ENCODE results near the gene NUDT16L1. TPM values are rescaled to one million over a fixed set of nuclear protein-coding genes. Genes with fewer than 3 reads are reported as not detected.

The NUDT16L1 gene
- total RNA-seq, 5 donors from 2014 or later (not counting 1 experiment from before 2014, with no cell fraction given): 53.3 to 64.0 (median 62.2) TPM

DNA sequence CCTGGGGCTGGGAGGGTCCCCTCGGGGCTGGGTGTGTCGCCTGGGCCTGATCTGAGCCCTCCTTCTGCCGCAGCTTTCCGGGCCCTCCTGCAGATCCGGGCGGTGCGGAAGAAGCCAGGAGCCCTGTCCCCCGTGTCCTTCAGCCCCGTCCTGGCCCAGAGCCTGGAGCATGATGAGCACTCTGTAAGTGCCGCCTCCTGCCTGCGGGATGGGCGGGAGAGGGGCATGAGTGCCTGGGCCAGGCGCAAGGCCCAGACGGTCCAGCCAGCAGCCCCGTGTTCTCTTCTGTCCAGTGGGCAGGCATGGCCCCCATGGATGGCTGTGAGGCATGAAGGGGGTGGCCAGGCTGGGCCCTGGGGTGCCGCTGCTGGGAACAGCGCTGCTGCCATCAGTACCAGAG lies 16.0 kb upstream of the NUDT16L1 start:
- peaks cover 7% of the 10 kb centered on the region for H3K36me3 Mint-ChIP-seq
- no peaks in the 10 kb centered on the region for H3K27me3 ChIP-seq (replicated peaks in 1 of 2; ENCODE audit: control insufficient read depth in 2 of 2, extremely low read depth in 1 of 2, insufficient read depth in 2 of 2, low read length in 1 of 2)
- peaks cover 30 to 40% (median 30%) of the 10 kb centered on the region in 3 donors for H3K4me1 Mint-ChIP-seq
- H3K27me3 Mint-ChIP-seq: no peaks in the 10 kb centered on the region
- peak overlapping the region in 1 of 2 donors; percentile 97 for H3K27ac Mint-ChIP-seq
- H3K4me1 ChIP-seq (ENCODE audit: control insufficient read depth in 1 of 2, extremely low read depth in 1 of 2, insufficient read depth in 2 of 2, low read length in 2 of 2): peaks cover 7 to 50% of the 10 kb centered on the region in 2 experiments
- 97% methylated on average over 14 of the region's 17 CpGs for WGBS (ENCODE audit: insufficient coverage)
- DNase-seq: no peak
- peak overlapping the region; percentile 89 for H3K27ac ChIP-seq (ENCODE audit: low read length)
- no peaks in the 10 kb centered on the region for H3K9me3 ChIP-seq
- no peak for ATAC-seq (replicated peaks in 1 of 4)
- H3K4me3 ChIP-seq (ENCODE audit: control insufficient read depth in 1 of 2, extremely low read depth in 1 of 2, low read length in 1 of 2): no peak overlapping the region
- peaks cover 10 to 42% of the 10 kb centered on the region in 2 donors for H3K36me3 ChIP-seq (ENCODE audit: control insufficient read depth in 2 of 2, extremely low read depth in 1 of 2, insufficient read depth in 1 of 2, low read length in 1 of 2)
- POLR2A ChIA-PET: no interaction called here
- CTCF ChIA-PET: no interaction called here
- no peaks in the 10 kb centered on the region for H3K9me3 Mint-ChIP-seq
- H3K4me3 Mint-ChIP-seq: peak overlapping the region in 1 of 3 donors; percentile 67

GRCh38 chr16:4677994-4678393 lies 15.4 kb upstream of the NUDT16L1 start:
- H3K27me3 Mint-ChIP-seq: no peaks in the 10 kb centered on the region
- peaks cover 7 to 56% of the 10 kb centered on the region in 2 experiments for H3K4me1 ChIP-seq (ENCODE audit: control insufficient read depth in 1 of 2, extremely low read depth in 1 of 2, insufficient read depth in 2 of 2, low read length in 2 of 2)

DNA sequence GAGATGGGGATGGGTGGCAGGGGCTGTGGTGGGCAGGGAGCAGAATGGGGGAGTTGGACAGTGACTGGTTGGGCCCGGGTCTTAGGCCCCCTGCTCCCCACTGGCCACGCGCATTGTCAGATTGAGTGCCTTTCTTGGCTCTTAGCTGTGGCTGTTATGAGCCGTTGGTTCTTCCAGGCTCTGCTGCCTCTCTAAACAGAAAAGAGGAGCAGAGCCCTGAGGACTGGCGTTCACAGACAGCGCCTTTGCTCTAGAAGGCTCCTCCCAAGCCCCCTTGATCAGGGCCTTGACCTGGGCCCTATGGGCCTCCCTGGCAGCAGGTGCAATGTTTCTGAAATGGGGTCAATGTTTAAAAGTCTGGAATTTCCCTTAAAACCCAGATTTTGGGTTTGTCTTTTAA lies 14.8 kb upstream of the NUDT16L1 start:
- peaks cover 30 to 40% (median 30%) of the 10 kb centered on the region in 3 donors for H3K4me1 Mint-ChIP-seq
- no peaks in the 10 kb centered on the region for H3K9me3 Mint-ChIP-seq
- no peaks in the 10 kb centered on the region for H3K27me3 Mint-ChIP-seq
- ATAC-seq (replicated peaks in 1 of 4) (no peak), DNase-seq (no peak)
- peak overlapping the region; percentile 24 to 71 for H3K27ac Mint-ChIP-seq
- H3K36me3 Mint-ChIP-seq: peaks cover 4% of the 10 kb centered on the region
- no peak overlapping the region for H3K27ac ChIP-seq (ENCODE audit: low read length)
- H3K4me1 ChIP-seq (ENCODE audit: control insufficient read depth in 1 of 2, extremely low read depth in 1 of 2, insufficient read depth in 2 of 2, low read length in 2 of 2): peaks cover 7 to 57% of the 10 kb centered on the region in 2 experiments
- peaks cover 4 to 43% of the 10 kb centered on the region in 2 donors for H3K36me3 ChIP-seq (ENCODE audit: control insufficient read depth in 2 of 2, extremely low read depth in 1 of 2, insufficient read depth in 1 of 2, low read length in 1 of 2)
- peak overlapping the region in 1 of 3 donors; percentile 0 for H3K4me3 Mint-ChIP-seq
- 95% methylated on average over 4 of the region's 6 CpGs for WGBS (ENCODE audit: insufficient coverage)
- POLR2A ChIA-PET: no interaction called here
- no peaks in the 10 kb centered on the region for H3K27me3 ChIP-seq (replicated peaks in 1 of 2; ENCODE audit: control insufficient read depth in 2 of 2, extremely low read depth in 1 of 2, insufficient read depth in 2 of 2, low read length in 1 of 2)
- H3K9me3 ChIP-seq: no peaks in the 10 kb centered on the region
- CTCF ChIA-PET: no interaction called here
- no peak overlapping the region for H3K4me3 ChIP-seq (ENCODE audit: control insufficient read depth in 1 of 2, extremely low read depth in 1 of 2, low read length in 1 of 2)

More at GRCh38 chr16:4677994-4678393, 15.4 kb upstream of the NUDT16L1 start:
- Histone ChIP-seq H3K27ac (ENCODE audit: low read length) (no peak overlapping the region), H3K27me3 (replicated peaks in 1 of 2; ENCODE audit: control insufficient read depth in 2 of 2, extremely low read depth in 1 of 2, insufficient read depth in 2 of 2, low read length in 1 of 2) (no peaks in the 10 kb centered on the region), H3K36me3 (ENCODE audit: control insufficient read depth in 2 of 2, extremely low read depth in 1 of 2, insufficient read depth in 1 of 2, low read length in 1 of 2) (peaks cover 10 to 44% of the 10 kb centered on the region in 2 donors), H3K4me3 (ENCODE audit: control insufficient read depth in 1 of 2, extremely low read depth in 1 of 2, low read length in 1 of 2) (no peak overlapping the region), H3K9me3 (no peaks in the 10 kb centered on the region)
- peaks cover 30 to 40% (median 30%) of the 10 kb centered on the region in 3 donors for H3K4me1 Mint-ChIP-seq
- CTCF ChIA-PET: no interaction called here
- POLR2A ChIA-PET: no interaction called here
- no peak for ATAC-seq (replicated peaks in 1 of 4)
- WGBS (ENCODE audit: insufficient coverage): 98% methylated on average over 6 of the region's 9 CpGs
- peak overlapping the region in 1 of 3 donors; percentile 0 for H3K4me3 Mint-ChIP-seq
- DNase-seq: no peak
- H3K36me3 Mint-ChIP-seq: peaks cover 7% of the 10 kb centered on the region
- H3K27ac Mint-ChIP-seq: peak overlapping the region; percentile 24 to 71
- no peaks in the 10 kb centered on the region for H3K9me3 Mint-ChIP-seq

DNA sequence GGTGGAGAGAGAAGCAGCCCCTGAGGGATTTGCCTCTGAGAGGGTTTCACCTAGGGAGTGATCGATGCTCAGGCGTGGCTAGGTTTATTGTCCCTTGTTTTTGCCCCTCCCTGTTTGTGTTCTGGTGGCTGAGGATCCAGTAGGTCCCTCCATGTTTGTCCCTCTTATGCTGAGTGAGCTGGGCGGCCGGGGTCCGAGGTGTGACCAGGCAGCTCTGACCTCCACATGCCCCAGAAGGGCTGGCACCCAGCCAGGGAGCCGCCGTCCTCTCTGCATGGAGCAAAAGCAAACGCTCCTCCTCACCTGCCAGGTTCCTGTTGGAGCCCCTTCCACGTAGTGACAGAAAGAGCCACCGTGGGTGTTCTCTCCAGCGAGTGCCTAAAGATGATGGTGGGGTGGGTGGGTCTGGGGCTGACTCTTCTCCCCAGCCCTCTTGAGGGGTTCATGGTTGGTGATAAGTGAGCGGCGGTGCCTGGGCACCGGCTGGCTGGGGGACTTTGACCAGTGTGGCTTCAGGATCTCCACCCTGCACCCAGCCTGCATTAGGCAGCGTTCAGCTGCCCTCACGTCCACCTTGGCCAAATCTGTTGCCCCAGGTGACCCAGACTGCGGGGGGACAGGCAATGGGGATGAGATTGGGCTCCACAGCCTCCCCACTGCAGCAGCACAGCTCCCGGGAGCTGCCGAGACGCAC lies 14.1 kb upstream of the NUDT16L1 start:
- Histone ChIP-seq H3K27ac (ENCODE audit: low read length) (no peak overlapping the region), H3K9me3 (no peaks in the 10 kb centered on the region), H3K27me3 (replicated peaks in 1 of 2; ENCODE audit: control insufficient read depth in 2 of 2, extremely low read depth in 1 of 2, insufficient read depth in 2 of 2, low read length in 1 of 2) (no peaks in the 10 kb centered on the region), H3K4me3 (ENCODE audit: control insufficient read depth in 1 of 2, extremely low read depth in 1 of 2, low read length in 1 of 2) (no peak overlapping the region), H3K4me1 (ENCODE audit: control insufficient read depth in 1 of 2, extremely low read depth in 1 of 2, insufficient read depth in 2 of 2, low read length in 2 of 2) (peaks cover 7 to 57% of the 10 kb centered on the region in 2 experiments), H3K36me3 (ENCODE audit: control insufficient read depth in 2 of 2, extremely low read depth in 1 of 2, insufficient read depth in 1 of 2, low read length in 1 of 2) (peaks cover 4 to 44% of the 10 kb centered on the region in 2 donors)
- 96% methylated on average over 11 of the region's 20 CpGs for WGBS (ENCODE audit: insufficient coverage)
- peaks cover 3% of the 10 kb centered on the region for H3K36me3 Mint-ChIP-seq
- no peak for ATAC-seq (replicated peaks in 1 of 4)
- peaks cover 28 to 40% (median 30%) of the 10 kb centered on the region in 3 donors for H3K4me1 Mint-ChIP-seq
- ChIA-PET POLR2A (no interaction called here), CTCF (no interaction called here)
- peak overlapping the region in 1 of 2 donors; percentile 71 for H3K27ac Mint-ChIP-seq
- H3K27me3 Mint-ChIP-seq: no peaks in the 10 kb centered on the region
- DNase-seq: no peak
- no peaks in the 10 kb centered on the region for H3K9me3 Mint-ChIP-seq
- H3K4me3 Mint-ChIP-seq: no peak overlapping the region

- no peak for ATAC-seq (replicated peaks in 1 of 4)
- peak in 2 of 35 experiments; percentile 21 to 27 for DNase-seq
- H3K4me3 Mint-ChIP-seq: no peak overlapping the region
- Histone ChIP-seq H3K27ac (ENCODE audit: low read length) (no peak overlapping the region), H3K9me3 (no peaks in the 10 kb centered on the region), H3K4me1 (ENCODE audit: control insufficient read depth in 1 of 2, extremely low read depth in 1 of 2, insufficient read depth in 2 of 2, low read length in 2 of 2) (peaks cover 7 to 52% of the 10 kb centered on the region in 2 experiments), H3K27me3 (replicated peaks in 1 of 2; ENCODE audit: control insufficient read depth in 2 of 2, extremely low read depth in 1 of 2, insufficient read depth in 2 of 2, low read length in 1 of 2) (no peaks in the 10 kb centered on the region), H3K36me3 (ENCODE audit: control insufficient read depth in 2 of 2, extremely low read depth in 1 of 2, insufficient read depth in 1 of 2, low read length in 1 of 2) (peaks cover 4 to 50% of the 10 kb centered on the region in 2 donors), H3K4me3 (ENCODE audit: control insufficient read depth in 1 of 2, extremely low read depth in 1 of 2, low read length in 1 of 2) (no peak overlapping the region)
- ChIA-PET POLR2A (no interaction called here), CTCF (no interaction called here)
- H3K27me3 Mint-ChIP-seq: no peaks in the 10 kb centered on the region
- peaks cover 28 to 40% (median 30%) of the 10 kb centered on the region in 3 donors for H3K4me1 Mint-ChIP-seq
- H3K9me3 Mint-ChIP-seq: no peaks in the 10 kb centered on the region
- peaks cover 6% of the 10 kb centered on the region for H3K36me3 Mint-ChIP-seq
- peak overlapping the region; percentile 19 to 39 for H3K27ac Mint-ChIP-seq
- 92% methylated on average over 33 of the region's 47 CpGs for WGBS (ENCODE audit: insufficient coverage)
Measured at GRCh38 chr16:4679850-4680636, 13.3 kb upstream of the NUDT16L1 start.

GRCh38 chr16:4680673-4681470 lies 12.5 kb upstream of the NUDT16L1 start:
- Histone ChIP-seq H3K27me3 (replicated peaks in 1 of 2; ENCODE audit: control insufficient read depth in 2 of 2, extremely low read depth in 1 of 2, insufficient read depth in 2 of 2, low read length in 1 of 2) (no peaks in the 10 kb centered on the region), H3K4me1 (ENCODE audit: control insufficient read depth in 1 of 2, extremely low read depth in 1 of 2, insufficient read depth in 2 of 2, low read length in 2 of 2) (peaks cover 6 to 44% of the 10 kb centered on the region in 2 experiments), H3K9me3 (no peaks in the 10 kb centered on the region), H3K27ac (ENCODE audit: low read length) (no peak overlapping the region), H3K4me3 (ENCODE audit: control insufficient read depth in 1 of 2, extremely low read depth in 1 of 2, low read length in 1 of 2) (no peak overlapping the region), H3K36me3 (ENCODE audit: control insufficient read depth in 2 of 2, extremely low read depth in 1 of 2, insufficient read depth in 1 of 2, low read length in 1 of 2) (peaks cover 8 to 58% of the 10 kb centered on the region in 2 donors)
- CTCF ChIA-PET: no interaction called here
- DNase-seq: no peak
- Mint-ChIP-seq H3K27ac (peak overlapping the region; percentile 16 to 19), H3K36me3 (peaks cover 8% of the 10 kb centered on the region), H3K9me3 (no peaks in the 10 kb centered on the region), H3K4me3 (no peak overlapping the region), H3K4me1 (peaks cover 22 to 33% (median 25%) of the 10 kb centered on the region in 3 donors), H3K27me3 (no peaks in the 10 kb centered on the region)
- POLR2A ChIA-PET: no interaction called here
- no peak for ATAC-seq (replicated peaks in 1 of 4)
- 94% methylated on average over 21 of the region's 26 CpGs for WGBS (ENCODE audit: insufficient coverage)

Measured in T-cell (primary cell).